HG03060 (cell line): ENCODE data around the gene SH2D1B.
"Not testable (repeated sequence)": the region's sequence is repeated elsewhere in the genome, so short reads cannot be mapped to it uniquely, and the experiment has no call there.

Experiments
- ATAC-seq: cut with Tn5 transposase; IDR thresholded peaks from one replicate; pipeline ENCODE4 v1.9.1; 2021; ENCODE audit warnings: low read depth, moderate number of reproducible peaks; ENCODE audit not compliant: unreplicated experiment

Gene SH2D1B

DNA sequence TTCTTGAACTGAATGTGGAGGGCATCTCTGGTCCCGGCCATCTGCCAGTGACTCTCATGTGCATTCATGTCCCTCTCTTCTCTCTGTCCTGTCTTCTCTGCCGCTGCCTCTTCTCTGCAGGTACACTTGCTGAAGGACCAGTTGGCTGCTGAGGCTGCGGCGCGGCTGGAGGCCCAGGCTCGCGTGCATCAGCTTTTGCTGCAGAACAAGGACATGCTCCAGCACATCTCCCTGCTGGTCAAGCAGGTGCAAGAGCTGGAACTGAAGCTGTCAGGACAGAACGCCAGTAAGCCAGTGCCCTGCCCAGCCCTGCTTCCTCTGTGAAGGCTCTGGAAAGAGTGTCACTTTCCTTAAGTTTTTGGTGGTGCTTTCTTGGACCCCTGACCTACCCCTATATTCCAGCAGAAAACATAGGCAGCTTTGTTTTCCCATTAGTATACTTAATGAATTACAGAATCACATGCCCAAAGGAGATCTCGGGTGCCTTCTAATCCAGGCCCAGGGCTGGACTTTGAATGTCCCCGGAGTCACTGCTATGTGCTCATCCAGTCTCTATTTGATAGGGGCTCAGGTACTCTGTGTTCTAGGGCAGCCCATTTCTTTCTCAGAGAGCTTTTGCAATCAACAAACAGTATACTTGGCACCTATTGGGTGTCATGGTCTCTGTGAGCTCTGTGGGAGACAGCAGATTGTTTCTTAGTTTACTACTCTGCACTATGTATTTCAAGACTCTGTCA, 46.5 kb downstream of the SH2D1B start:
- ATAC-seq: no peak

DNA sequence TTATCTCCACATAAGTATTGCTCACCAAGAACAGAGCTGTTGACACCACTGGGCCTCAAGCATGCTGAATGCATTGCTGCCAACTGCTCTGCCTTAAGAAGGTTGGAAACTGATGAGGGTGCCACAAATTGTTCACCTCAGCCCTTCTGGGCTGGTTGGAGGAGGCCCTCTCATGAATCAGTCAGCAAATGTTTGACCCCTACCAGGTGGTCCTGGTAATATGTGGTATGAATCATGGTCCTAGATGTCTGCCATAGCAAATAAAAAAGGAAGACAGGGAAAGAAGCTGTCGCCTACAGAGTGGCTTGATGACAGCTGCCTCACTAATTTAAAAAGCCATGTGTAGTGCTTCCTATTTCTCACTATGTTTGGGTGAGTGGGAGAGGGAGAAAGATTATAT, 47.4 kb downstream of the SH2D1B start:
- ATAC-seq: no peak

DNA sequence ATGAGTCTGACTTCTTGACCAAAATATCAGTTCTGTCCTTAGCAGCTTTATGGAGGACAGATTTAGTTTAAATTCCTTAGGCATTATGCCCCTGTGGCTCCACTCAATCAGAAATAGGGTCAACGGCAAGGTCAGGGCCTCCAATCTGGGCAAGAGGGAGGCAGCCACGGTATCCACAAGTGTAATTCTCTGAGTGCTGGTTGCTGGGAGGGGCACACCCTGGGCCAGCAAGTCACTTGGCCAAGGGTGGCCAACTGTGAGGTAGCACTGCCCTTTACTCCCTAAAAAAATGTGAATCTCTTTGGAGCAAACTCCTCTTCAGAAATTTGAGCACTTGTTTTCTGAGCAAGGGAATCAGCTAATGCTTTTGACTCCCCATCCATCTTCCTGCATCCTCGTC, 48.1 kb downstream of the SH2D1B start:
- ATAC-seq: no peak

DNA sequence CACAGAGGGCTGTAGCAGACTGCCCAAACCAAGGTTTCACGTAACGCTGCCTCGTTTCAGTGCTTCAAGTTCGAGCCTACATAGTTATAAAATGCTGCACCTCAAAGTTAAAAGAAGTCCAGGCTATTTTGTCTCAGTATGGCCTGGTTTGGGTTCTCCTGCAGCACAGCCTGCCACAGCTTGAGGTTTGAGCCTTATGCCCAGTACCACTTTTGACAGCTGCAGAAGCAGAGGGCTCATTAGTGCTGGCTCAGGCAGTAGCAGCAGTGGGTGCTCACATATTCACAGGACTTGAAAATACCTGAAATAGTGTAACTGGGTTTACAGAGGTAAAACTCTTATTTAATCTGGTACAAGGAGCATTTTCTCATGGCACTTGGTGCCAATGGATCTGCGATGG, 50.6 kb downstream of the SH2D1B start:
- ATAC-seq: peak; percentile 30

DNA sequence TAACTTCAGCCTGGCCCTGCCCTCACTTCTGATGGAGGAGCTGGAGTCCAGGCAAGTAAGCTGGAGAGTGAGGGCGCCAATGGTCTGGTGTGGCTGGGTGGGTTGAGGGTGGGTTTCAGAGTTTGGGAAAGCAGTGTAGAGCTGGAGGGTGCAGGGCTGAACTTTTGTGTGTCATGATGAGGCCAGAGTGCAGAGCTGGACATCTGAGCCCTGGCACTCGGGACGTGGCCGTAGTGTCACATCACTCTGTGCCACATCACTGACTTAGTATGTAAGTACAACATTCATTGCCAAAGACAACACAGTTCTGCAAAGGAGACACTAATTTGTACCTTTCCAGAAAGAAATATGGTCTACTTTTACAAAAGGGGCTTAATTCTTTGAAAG, 51.1 kb downstream of the SH2D1B start:
- no peak for ATAC-seq

DNA sequence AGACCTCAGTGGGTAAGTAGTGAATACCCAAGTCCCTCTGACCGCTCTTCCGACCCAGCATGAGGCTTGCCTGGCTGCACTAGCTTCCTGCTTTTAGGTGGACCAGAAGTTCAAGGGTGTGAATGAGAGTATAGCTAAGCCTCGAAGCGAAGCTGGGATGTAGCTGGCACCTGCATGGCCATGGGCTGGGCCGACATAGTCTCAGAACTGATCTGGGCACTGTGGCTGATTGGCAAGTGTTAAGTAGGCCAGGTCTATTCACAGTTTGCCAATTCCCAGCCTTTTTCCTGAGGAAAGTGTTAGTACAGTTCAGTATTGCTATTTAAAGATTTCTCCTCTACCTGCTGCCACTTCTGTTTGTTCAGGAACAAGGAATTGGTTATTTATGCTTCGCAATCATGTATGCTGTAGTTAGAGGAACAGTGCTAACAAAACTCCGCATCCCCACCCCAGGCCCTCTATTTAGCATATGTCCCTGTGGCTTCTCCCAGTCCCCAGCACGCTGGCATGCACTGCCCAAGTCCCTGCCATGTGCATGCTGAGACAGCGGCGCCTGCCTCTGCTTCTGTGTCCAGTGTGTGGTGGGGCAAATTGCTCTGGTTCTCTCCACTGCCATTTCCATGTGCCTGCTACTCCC, 51.6 kb downstream of the SH2D1B start:
- no peak for ATAC-seq

DNA sequence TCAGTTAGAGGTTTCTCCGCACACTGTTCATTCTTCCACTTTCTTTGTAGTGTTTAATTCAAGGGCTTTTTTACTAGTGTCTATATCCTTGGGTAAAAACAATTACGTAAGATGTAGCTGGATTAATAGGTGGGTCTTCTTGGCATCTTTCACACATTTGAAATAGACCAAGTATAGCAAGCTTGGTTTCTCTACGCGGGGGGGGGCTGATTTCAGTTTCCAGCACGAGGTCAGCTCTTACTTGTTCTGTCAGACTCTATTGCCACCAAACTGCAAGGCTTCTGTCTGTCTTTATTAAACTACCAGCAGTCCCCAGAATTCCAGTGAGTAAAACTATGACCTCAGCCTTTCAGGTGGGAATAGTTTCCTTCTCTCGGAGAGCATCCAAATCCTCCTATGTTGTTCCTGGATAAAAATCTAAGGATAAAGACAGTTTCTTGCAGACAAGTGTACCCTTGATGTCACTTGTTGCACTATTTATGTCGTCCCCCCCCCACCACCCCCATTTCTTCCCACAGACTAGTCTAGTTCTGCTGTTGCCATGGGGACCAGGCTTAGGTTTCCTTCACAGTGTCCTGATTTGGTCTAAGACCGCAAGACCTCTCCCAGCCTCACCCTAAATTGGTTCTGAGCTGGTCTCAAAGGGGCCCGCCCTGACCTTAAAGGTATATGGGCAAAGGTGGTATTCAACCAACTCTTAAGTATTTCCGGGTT, 52.3 kb downstream of the SH2D1B start:
- no peak for ATAC-seq

DNA sequence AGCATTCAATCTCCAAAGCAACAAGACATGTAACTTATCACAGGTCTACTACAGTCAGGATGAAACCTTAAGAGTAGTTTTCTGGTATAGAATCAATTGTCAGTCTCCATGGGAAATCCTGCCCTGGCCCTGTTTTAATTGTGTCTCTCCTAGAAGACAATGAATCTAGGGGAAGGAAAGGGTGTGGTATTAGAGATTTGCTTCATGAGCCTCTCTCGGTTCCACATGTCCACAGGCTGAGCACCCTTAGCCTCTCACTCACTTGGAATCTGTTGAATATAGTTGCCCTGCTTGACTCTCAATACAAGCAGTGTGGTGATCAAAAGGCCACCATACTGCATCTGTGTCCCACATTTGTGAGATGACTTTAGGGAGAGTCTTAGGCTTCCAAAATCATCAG, 53.0 kb downstream of the SH2D1B start:
- ATAC-seq: no peak

DNA sequence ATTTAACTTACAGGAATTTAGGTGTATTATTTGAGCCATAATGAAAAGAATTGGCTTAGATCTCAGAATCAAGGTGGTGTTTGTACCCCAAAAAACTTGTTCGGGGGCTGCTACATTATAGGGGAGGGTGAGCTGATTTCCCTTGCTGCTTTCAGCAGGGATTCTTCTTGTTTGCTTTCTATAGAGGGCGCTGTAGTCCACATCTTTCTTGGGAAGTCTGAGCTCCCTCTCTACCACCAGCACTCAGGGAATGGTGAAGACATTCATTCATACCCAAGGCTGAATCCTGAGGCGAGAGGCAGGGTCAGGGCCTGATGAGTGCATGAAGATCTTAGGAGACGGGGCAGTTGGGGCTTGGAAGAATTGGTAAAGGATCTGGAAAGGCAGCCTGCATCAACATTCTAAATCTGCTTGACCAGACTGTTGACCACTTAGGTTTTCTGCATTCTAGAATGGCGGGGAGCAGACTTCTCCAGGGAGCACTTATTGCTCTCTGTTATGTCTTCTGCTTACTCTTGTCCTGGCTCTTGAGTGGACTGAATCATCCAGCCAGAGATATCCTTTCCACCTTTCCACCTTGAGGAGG, 54.2 kb downstream of the SH2D1B start:
- no peak for ATAC-seq

DNA sequence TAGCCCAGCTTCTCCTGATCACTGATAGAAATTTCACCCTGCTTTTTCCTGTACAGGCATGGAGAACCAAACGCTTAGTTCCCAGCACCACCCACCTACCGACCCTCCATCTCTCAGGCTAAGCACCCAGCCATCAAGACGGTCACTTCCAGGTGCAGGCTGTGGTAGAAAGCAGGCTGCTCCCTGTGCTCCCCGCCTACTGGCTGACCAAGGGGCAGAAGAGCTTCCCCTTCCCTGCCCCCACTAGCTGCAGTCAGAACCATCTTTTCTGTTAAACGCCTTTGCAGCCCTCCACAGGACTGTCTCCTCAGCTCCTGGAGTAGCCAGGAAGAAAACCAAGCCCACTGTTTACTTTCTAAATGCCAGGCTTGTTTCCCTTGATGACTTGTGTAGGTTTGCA, 58.2 kb downstream of the SH2D1B start:
- no peak for ATAC-seq

DNA sequence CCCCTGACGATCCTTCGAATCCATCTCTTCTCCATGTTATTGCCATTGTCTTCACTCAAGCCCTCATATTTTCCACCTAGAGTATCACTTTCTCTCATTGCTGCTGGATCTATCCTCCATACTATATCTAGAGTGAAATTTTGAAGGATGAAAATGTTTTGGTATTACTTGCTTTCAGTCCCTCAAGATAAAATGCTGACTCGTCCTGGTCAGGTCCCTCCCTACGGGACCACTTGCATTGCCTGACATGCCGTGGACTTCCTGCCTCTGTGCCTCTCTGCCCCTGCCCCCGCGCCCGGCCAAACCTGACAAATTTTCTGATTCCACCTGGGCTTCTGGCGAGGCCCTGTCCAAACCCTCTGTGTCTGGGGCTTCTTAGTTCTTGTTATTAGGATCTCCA, 58.9 kb downstream of the SH2D1B start:
- no peak for ATAC-seq

DNA sequence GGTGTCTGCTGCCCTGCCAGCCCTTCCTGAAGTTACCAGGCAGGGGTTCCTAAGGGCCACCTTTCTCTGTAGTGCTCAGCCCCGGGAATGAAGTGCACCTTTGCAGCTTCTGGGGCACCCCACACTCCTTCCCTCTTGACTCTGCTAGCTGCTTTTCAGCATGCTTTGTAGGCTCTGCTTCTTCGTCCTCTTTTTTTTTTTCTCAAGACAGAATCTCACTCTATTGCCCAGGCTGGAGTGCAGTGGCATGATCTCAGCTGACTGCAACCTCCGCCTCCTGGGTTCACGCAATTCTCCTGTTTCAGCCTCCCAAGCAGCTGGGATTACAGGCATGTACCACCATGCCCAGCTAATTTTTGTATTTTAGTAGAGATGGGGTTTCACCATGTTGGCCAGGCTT, 60.1 kb downstream of the SH2D1B start:
- not testable (repeated sequence) for ATAC-seq

DNA sequence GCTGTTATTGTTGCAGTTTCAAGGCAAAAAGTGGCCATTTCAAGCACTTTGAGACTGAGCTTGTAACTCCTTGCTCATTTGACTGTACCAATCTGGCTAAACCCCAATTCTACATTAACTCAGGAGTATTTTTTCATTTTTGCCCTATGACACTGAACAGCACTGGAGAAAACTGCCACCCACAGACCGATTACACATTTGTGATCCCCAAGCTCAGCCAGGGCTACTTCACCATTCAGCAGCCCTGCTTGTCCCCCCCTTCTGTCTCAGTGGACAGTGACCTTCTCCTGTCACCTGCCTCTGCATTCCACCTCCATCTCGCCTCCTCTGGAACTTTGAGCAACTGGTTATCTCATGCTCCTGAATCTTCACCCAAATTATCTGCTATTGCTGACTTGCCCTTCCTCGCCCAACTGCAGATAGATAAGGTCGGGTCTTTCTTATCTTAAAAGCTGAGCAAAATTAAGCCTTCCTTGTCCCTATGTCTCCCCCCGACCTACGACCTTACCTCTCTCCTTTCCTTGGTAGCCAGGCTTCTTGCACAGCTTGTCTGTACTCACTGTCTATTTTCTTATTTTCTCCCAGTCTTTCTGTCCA, 60.6 kb downstream of the SH2D1B start:
- no peak for ATAC-seq

DNA sequence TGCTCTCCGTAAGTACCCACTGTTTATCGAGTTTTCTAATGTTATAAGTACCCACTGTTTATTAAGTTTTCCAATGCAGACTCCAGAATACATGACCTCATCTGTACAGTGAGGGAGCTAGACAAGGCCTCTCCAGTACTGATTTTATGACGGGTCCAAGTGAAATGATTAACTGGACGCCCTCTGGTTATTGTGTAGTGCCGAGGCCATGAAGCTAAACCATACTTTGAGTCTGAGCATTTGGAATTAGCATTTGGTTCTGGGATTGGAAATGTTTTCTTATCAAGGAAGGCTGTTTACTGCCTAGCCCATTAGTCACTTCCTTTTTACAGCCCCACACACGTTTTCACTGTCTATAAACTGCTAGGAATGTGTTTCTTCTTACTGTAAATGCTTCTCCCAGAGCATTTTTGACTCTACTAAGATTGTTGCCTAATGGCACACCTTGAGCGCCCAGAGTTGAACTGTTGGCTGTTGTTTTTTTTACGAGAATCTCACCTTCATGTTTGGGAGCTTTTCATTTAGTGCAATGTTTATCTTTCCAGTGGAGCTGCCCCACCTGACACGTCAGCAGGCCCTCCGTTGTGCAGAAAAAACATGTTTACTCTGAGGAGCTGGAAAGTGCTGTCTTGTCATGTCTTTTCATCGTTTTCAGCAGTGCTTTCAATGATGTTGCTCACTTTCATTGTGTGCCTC, 62.2 kb downstream of the SH2D1B start:
- no peak for ATAC-seq

DNA sequence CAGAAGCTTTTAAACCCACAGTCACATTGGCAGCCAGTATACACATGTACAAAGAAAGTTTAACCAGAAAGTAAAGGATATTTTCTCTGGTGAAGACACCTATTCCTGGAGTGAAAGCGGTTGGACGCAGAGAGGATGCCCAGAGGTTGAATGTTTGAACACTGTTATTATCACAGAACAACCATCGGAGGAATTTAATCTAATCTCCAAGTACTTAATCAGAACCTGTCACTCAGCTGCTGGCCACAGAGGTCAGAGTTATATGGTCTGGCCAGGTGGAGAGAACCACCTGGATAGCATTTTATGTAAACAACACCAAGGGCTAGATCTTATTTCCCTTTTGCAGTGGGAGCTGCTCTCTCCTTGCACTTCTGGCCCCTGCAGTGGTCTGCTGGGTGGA, 64.7 kb downstream of the SH2D1B start:
- ATAC-seq: no peak
